Trophoblast cell (in vitro differentiated cells and primary cell): ENCODE results near the gene NEUROD4.

ENCODE experiments used
- DNase-seq, 2 donors: peaks; one replicate each; pipeline ENCODE4 v3.0.0-alpha.2; 2016
- H2AFZ ChIP-seq: 2 replicates; pipeline ENCODE4 v1.6.1; 2013; ENCODE audit warnings: low read length, moderate library complexity, mild to moderate bottlenecking; ENCODE audit not compliant: insufficient read depth, poor library complexity
- H2AK5ac ChIP-seq: 2 replicates; pipeline ENCODE4 v1.6.1; 2013; ENCODE audit warnings: mild to moderate bottlenecking, low read length
- H2BK120ac ChIP-seq: 2 replicates; pipeline ENCODE4 v1.6.1; 2013; ENCODE audit warnings: low read length, mild to moderate bottlenecking, moderate library complexity; ENCODE audit not compliant: insufficient read depth, poor library complexity
- H2BK12ac ChIP-seq: 2 replicates; pipeline ENCODE4 v1.6.1; 2013; ENCODE audit warnings: mild to moderate bottlenecking, low read length, moderate library complexity
- H2BK5ac ChIP-seq: 2 replicates; pipeline ENCODE4 v1.6.1; 2013; ENCODE audit warnings: low read length, low read depth, moderate library complexity, mild to moderate bottlenecking; ENCODE audit not compliant: poor library complexity
- H3K14ac ChIP-seq: 2 replicates; pipeline ENCODE4 v1.6.1; 2013; ENCODE audit warnings: mild to moderate bottlenecking, low read length
- H3K18ac ChIP-seq: 2 replicates; pipeline ENCODE4 v1.6.1; 2013; ENCODE audit warnings: mild to moderate bottlenecking, low read length
- H3K23ac ChIP-seq: 2 replicates; pipeline ENCODE4 v1.6.1; 2013; ENCODE audit warnings: low read length
- H3K27ac ChIP-seq: 2 replicates; pipeline ENCODE4 v1.5.1; 2013; ENCODE audit warnings: low read depth, mild to moderate bottlenecking, inconsistent platforms, low read length, moderate library complexity
- H3K27me3 ChIP-seq: 2 replicates; pipeline ENCODE4 v1.6.1; 2013; ENCODE audit warnings: inconsistent platforms, mild to moderate bottlenecking, low read length, moderate library complexity; ENCODE audit not compliant: insufficient read depth
- H3K36me3 ChIP-seq, 2 experiments: 1 replicate in 1 of 2; 2 replicates in 1 of 2; pipeline ENCODE4 v1.6.1; 2013; ENCODE audit warnings: low read length in 2 of 2, mild to moderate bottlenecking in 2 of 2, moderate library complexity in 1 of 2; ENCODE audit not compliant: insufficient read depth in 2 of 2, control insufficient read depth in 1 of 2
- H3K4ac ChIP-seq: 2 replicates; pipeline ENCODE4 v1.6.1; 2013; ENCODE audit warnings: low read depth, mild to moderate bottlenecking, low read length, moderate library complexity
- H3K4me1 ChIP-seq, 2 experiments: 1 replicate in 1 of 2; 2 replicates in 1 of 2; pipeline ENCODE4 v1.6.1; 2013; ENCODE audit warnings: low read length in 2 of 2, mild to moderate bottlenecking in 2 of 2, moderate library complexity in 1 of 2; ENCODE audit not compliant: insufficient read depth in 2 of 2, control insufficient read depth in 1 of 2
- H3K4me2 ChIP-seq: 2 replicates; pipeline ENCODE4 v1.6.1; 2013; ENCODE audit warnings: inconsistent platforms, mild to moderate bottlenecking, low read length, moderate library complexity
- H3K4me3 ChIP-seq: 2 replicates; pipeline ENCODE4 v1.5.1; 2013; ENCODE audit warnings: mild to moderate bottlenecking, low read depth, low read length, inconsistent platforms
- H3K79me1 ChIP-seq: one replicate; pipeline ENCODE4 v1.6.1; 2013; ENCODE audit warnings: low read length
- H3K79me2 ChIP-seq: 2 replicates; pipeline ENCODE4 v1.6.1; 2013; ENCODE audit warnings: low read length, mild to moderate bottlenecking; ENCODE audit not compliant: control insufficient read depth, insufficient read depth, poor library complexity
- H3K9ac ChIP-seq: 2 replicates; pipeline ENCODE4 v1.6.1; 2013; ENCODE audit warnings: mild to moderate bottlenecking, low read length
- H3K9me3 ChIP-seq: 2 replicates; pipeline ENCODE4 v1.6.1; 2013; ENCODE audit warnings: low read depth, mild to moderate bottlenecking, control low read depth, inconsistent platforms, low read length; ENCODE audit not compliant: insufficient read depth
- H4K12ac ChIP-seq: 2 replicates; pipeline ENCODE4 v1.6.1; 2013; ENCODE audit warnings: low read depth, mild to moderate bottlenecking, low read length, moderate library complexity
- H4K8ac ChIP-seq: 2 replicates; pipeline ENCODE4 v1.6.1; 2013; ENCODE audit warnings: low read depth, mild to moderate bottlenecking, low read length, moderate library complexity
- H4K91ac ChIP-seq: one replicate; pipeline ENCODE4 v1.6.1; 2013; ENCODE audit warnings: low read depth, mild to moderate bottlenecking, low read length, moderate library complexity
- WGBS: extraction: QIAGEN DNeasy Blood & Tissue Kit; methylation state at CpG from one replicate; pipeline ENCODE4 v1.1.7; 2013; ENCODE audit warnings: missing lambda C conversion rate; ENCODE audit not compliant: insufficient read length, insufficient coverage; ENCODE audit errors: extremely low coverage; 5-methylcytosine and 5-hydroxymethylcytosine counted together

The NEUROD4 gene

GRCh38 chr12:54991161-54991990 lies 28.4 kb upstream of the NEUROD4 start:
- H2BK5ac ChIP-seq = no peak overlapping the region
- H4K12ac ChIP-seq = no peak overlapping the region
- no peak overlapping the region for H3K23ac ChIP-seq
- no peak overlapping the region for H4K91ac ChIP-seq
- no peak overlapping the region for H3K14ac ChIP-seq
- H2AK5ac ChIP-seq = no peak overlapping the region
- H3K27me3 ChIP-seq = no peaks in the 10 kb centered on the region
- no peak overlapping the region for H3K4ac ChIP-seq
- no peak overlapping the region for H3K18ac ChIP-seq
- no peak overlapping the region for H3K4me3 ChIP-seq
- H2BK12ac ChIP-seq = no peak overlapping the region
- H3K4me2 ChIP-seq = no peak overlapping the region
- no peaks in the 10 kb centered on the region for H3K79me2 ChIP-seq
- H2AFZ ChIP-seq = no peak overlapping the region
- no peaks in the 10 kb centered on the region for H3K4me1 ChIP-seq
- no peak overlapping the region for H3K9ac ChIP-seq
- H3K9me3 ChIP-seq = no peaks in the 10 kb centered on the region
- no CpG with 5 or more reads among the region's 9 CpGs for WGBS
- H3K27ac ChIP-seq = no peak overlapping the region
- no peaks in the 10 kb centered on the region for H3K79me1 ChIP-seq
- H2BK120ac ChIP-seq = no peak overlapping the region
- no peak for DNase-seq
- no peaks in the 10 kb centered on the region for H3K36me3 ChIP-seq
- H4K8ac ChIP-seq = no peak overlapping the region

- H3K79me1 ChIP-seq = no peaks in the 10 kb centered on the region
- H2BK12ac ChIP-seq = no peak overlapping the region
- no CpG with 5 or more reads among the region's 5 CpGs for WGBS
- H2BK120ac ChIP-seq = no peak overlapping the region
- no peak overlapping the region for H3K4me2 ChIP-seq
- no peak overlapping the region for H3K18ac ChIP-seq
- H3K4me3 ChIP-seq = no peak overlapping the region
- H2BK5ac ChIP-seq = no peak overlapping the region
- no peak overlapping the region for H4K91ac ChIP-seq
- H3K36me3 ChIP-seq = no peaks in the 10 kb centered on the region
- H3K9me3 ChIP-seq = no peaks in the 10 kb centered on the region
- H3K27me3 ChIP-seq = no peaks in the 10 kb centered on the region
- H3K4me1 ChIP-seq = no peaks in the 10 kb centered on the region
- no peak for DNase-seq
- H2AK5ac ChIP-seq = no peak overlapping the region
- H2AFZ ChIP-seq = no peak overlapping the region
- no peak overlapping the region for H3K4ac ChIP-seq
- H4K8ac ChIP-seq = no peak overlapping the region
- H4K12ac ChIP-seq = no peak overlapping the region
- no peak overlapping the region for H3K14ac ChIP-seq
- no peak overlapping the region for H3K27ac ChIP-seq
- H3K9ac ChIP-seq = no peak overlapping the region
- H3K79me2 ChIP-seq = no peaks in the 10 kb centered on the region
- H3K23ac ChIP-seq = no peak overlapping the region
Measured at GRCh38 chr12:54991991-54992375, 27.8 kb upstream of the NEUROD4 start.

GRCh38 chr12:54993181-54993835 lies 26.5 kb upstream of the NEUROD4 start:
- Histone ChIP-seq H3K4ac (no peak overlapping the region), H3K18ac (no peak overlapping the region), H3K14ac (no peak overlapping the region), H3K27me3 (no peaks in the 10 kb centered on the region), H2BK12ac (no peak overlapping the region), H3K9ac (no peak overlapping the region), H3K4me1 (no peaks in the 10 kb centered on the region), H3K79me2 (no peaks in the 10 kb centered on the region), H3K27ac (no peak overlapping the region), H3K79me1 (no peaks in the 10 kb centered on the region), H4K91ac (no peak overlapping the region), H2BK120ac (no peak overlapping the region), H2AK5ac (no peak overlapping the region), H3K4me2 (no peak overlapping the region), H4K8ac (no peak overlapping the region), H2AFZ (no peak overlapping the region), H3K4me3 (no peak overlapping the region), H3K36me3 (no peaks in the 10 kb centered on the region), H3K23ac (no peak overlapping the region), H4K12ac (no peak overlapping the region), H3K9me3 (no peaks in the 10 kb centered on the region), H2BK5ac (no peak overlapping the region)
- no CpG with 5 or more reads among the region's 12 CpGs for WGBS
- DNase-seq = peak; percentile 72 to 88

- Histone ChIP-seq H2BK120ac (no peak overlapping the region), H3K79me2 (no peaks in the 10 kb centered on the region), H2BK5ac (no peak overlapping the region), H2BK12ac (no peak overlapping the region), H3K14ac (no peak overlapping the region), H3K4me1 (no peaks in the 10 kb centered on the region), H2AFZ (no peak overlapping the region), H2AK5ac (no peak overlapping the region), H3K4ac (no peak overlapping the region), H3K18ac (no peak overlapping the region), H3K23ac (no peak overlapping the region), H3K36me3 (no peaks in the 10 kb centered on the region), H3K27me3 (no peaks in the 10 kb centered on the region), H3K27ac (no peak overlapping the region), H3K79me1 (no peaks in the 10 kb centered on the region), H3K9ac (peak overlapping the region; percentile 53), H3K4me3 (no peak overlapping the region), H3K9me3 (no peaks in the 10 kb centered on the region), H4K8ac (no peak overlapping the region), H4K91ac (no peak overlapping the region), H4K12ac (no peak overlapping the region), H3K4me2 (no peak overlapping the region)
- no peak for DNase-seq
- WGBS = no CpG with 5 or more reads among the region's 5 CpGs
Measured at GRCh38 chr12:54996205-54996604, 23.6 kb upstream of the NEUROD4 start.
